Germinal center (tissue), 1 donor: Measurements from ENCODE around the gene PUS1.

Source experiments
- DNase-seq: peaks from one replicate; pipeline ENCODE4 v3.0.0; 2012; ENCODE audit warnings: mixed read lengths, low spot score

The PUS1 gene

DNA sequence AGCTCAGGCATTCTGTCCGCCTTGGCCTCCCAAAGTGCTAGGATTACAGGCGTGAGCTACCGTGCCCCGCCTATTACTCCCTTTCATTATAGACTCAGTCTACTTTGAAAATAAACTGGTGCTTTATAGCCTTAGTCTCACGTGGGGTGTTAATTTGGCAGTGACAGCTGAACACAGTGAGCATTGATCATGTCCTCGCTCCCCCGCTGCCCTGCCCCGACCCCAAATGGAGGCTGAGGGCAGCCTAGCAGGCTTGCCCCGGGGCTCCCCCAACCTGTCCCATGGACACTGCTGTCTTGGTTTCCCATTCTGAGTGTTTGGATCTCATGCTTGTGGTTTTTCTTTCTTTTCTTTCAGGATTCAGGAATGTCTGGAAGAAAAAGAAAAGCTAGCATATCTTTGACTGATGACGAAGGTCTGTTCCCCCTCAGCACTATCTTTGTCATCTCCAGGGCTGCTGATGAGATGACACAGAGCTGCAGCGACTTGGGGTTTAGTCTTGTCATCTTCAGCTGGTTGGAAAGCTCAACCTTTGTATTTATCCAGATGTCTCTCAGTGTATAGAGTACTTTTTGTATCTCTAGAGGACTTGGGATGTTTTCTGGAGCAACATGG lies 62.8 kb downstream of the PUS1 start:
- no peak for DNase-seq

DNA sequence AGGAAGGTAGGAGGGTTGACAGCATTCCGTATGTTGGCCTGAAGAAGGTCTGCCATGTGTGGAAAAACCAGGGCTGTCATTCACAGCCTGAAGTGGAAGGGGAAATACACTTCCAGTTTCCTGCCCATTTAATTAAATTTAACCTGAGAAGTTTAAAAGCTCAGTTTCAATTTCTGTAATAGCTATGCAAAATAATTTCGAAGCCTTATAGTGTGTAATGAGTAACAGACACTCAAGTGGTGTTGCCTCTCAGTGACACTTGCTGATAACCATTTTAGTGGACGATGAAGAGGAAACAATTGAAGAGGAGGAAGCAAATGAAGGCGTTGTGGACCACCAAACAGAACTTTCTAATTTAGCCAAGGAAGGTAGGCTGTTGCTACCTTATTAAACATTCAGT lies 65.5 kb downstream of the PUS1 start:
- no peak for DNase-seq
